RWPE1 (cell line): Measurements from ENCODE around the gene SPO11.

Source experiments
- CTCF ChIA-PET: fragments of 350-600 bp; sonication (Branson Sonifier 250); formaldehyde crosslinking; extraction: SDS; loops from one replicate; lab custom pipeline; 2021; lab: Yijun Ruan, JAX
- POLR2A ChIA-PET: fragments of 400-600 bp; formaldehyde crosslinking; extraction: SDS; loops from one replicate; lab custom pipeline; 2020; ENCODE audit warnings: antibody characterized with exemption; ENCODE audit not compliant: low non-redundant PET; lab: Yijun Ruan, JAX
- DNase-seq: peaks from one replicate; pipeline ENCODE4 v3.0.0; 2012; ENCODE audit warnings: low spot score
- H3K27ac ChIP-seq: fragments of 450-650 bp; 2 replicates; pipeline ENCODE4 v1.5.1; 2017
- CTCF ChIP-seq: fragments of 450-650 bp; conservative IDR thresholded peaks from 2 replicates; pipeline ENCODE4 v1.5.1; 2017; ENCODE audit warnings: low read depth, mild to moderate bottlenecking

SPO11 gene

GRCh38 chr20:57313951-57314350, 15.7 kb upstream of the SPO11 start:
- DNase-seq: no peak
- TF ChIP-seq CTCF: no peak
- POLR2A ChIA-PET: no interaction called here
- H3K27ac ChIP-seq: no peak overlapping the region
- CTCF ChIA-PET: interaction anchor here (0.5 to 1.7 kb wide), 3 partner anchors 22 to 224 kb away, joined by 3 to 5 read pairs (median 3); no protein-coding TSS in a partner anchor

- CTCF ChIA-PET: interaction anchor here (1.7 kb wide), 1 partner anchor 225 kb away, joined by 5 read pairs; no protein-coding TSS in a partner anchor
- peak overlapping the region; percentile 31 for H3K27ac ChIP-seq
- no peak for DNase-seq
- POLR2A ChIA-PET: no interaction called here
- no peak for TF ChIP-seq CTCF
Measured at GRCh38 chr20:57315083-57315975, 14.3 kb upstream of the SPO11 start.

- DNase-seq: no peak
- ChIA-PET CTCF (interaction anchor here (0.6 to 1.7 kb wide), 3 partner anchors 115 to 226 kb away, joined by 3 to 5 read pairs (median 3); no protein-coding TSS in a partner anchor), POLR2A (no interaction called here)
- no peak overlapping the region for H3K27ac ChIP-seq
- no peak for TF ChIP-seq CTCF
Measured at GRCh38 chr20:57315976-57316480, 13.6 kb upstream of the SPO11 start.

- no peak overlapping the region for H3K27ac ChIP-seq
- TF ChIP-seq CTCF: no peak
- no peak for DNase-seq
- ChIA-PET CTCF (interaction anchor here (0.6 to 1.0 kb wide), 3 partner anchors 30 to 227 kb away, joined by 3 read pairs; no protein-coding TSS in a partner anchor), POLR2A (no interaction called here)
Measured at GRCh38 chr20:57316795-57317201, 12.8 kb upstream of the SPO11 start.

- CTCF ChIA-PET: interaction anchor here (0.5 to 1.0 kb wide), 2 partner anchors 29 to 1106 kb away, joined by 3 read pairs; no protein-coding TSS in a partner anchor
- H3K27ac ChIP-seq: peak overlapping the region; percentile 5; the same call in 1 of the 2 replicates
- TF ChIP-seq CTCF: no peak
- POLR2A ChIA-PET: no interaction called here
- no peak for DNase-seq
Measured at GRCh38 chr20:57317316-57317788, 12.3 kb upstream of the SPO11 start.

GRCh38 chr20:57317789-57318371, 11.7 kb upstream of the SPO11 start:
- CTCF ChIA-PET: interaction anchor here (0.5 to 1.0 kb wide), 3 partner anchors 29 to 1106 kb away, joined by 3 read pairs; no protein-coding TSS in a partner anchor
- TF ChIP-seq CTCF: no peak
- DNase-seq: no peak
- POLR2A ChIA-PET: no interaction called here
- peak overlapping the region; percentile 5; the same call in 1 of the 2 replicates for H3K27ac ChIP-seq
